DOHH2 (cell line): ENCODE results near the gene STK32C.

Experiments
- H3F3A ChIP-seq: fragments of 200-600 bp; sonication (generic), shearing (Covaris generic); 2 replicates; pipeline ENCODE4 v1.6.0; 2016; ENCODE audit warnings: antibody characterized with exemption, mild to moderate bottlenecking; ENCODE audit not compliant: control insufficient read depth, insufficient read depth
- H3K27ac ChIP-seq: fragments of 200-600 bp; sonication (generic); 2 replicates; pipeline ENCODE4 v1.5.1; 2014; ENCODE audit warnings: low read depth, mild to moderate bottlenecking, low read length, moderate library complexity
- H3K27me3 ChIP-seq: fragments of 200-600 bp; sonication (generic); 2 replicates; pipeline ENCODE4 v1.6.1; 2014; ENCODE audit warnings: mild to moderate bottlenecking, low read length, mixed read lengths; ENCODE audit not compliant: control insufficient read depth
- H3K36me3 ChIP-seq: fragments of 200-600 bp; sonication (generic); 2 replicates; pipeline ENCODE4 v1.6.1; 2014; ENCODE audit warnings: mild to moderate bottlenecking, low read length, moderate library complexity, mixed read lengths; ENCODE audit not compliant: control insufficient read depth
- H3K4me1 ChIP-seq: fragments of 200-600 bp; sonication (generic); 2 replicates; pipeline ENCODE4 v1.6.1; 2014; ENCODE audit warnings: mild to moderate bottlenecking, low read length, mixed read lengths; ENCODE audit not compliant: control insufficient read depth
- H3K4me2 ChIP-seq: fragments of 200-600 bp; sonication (generic); 2 replicates; pipeline ENCODE4 v1.6.0; 2014; ENCODE audit warnings: mild to moderate bottlenecking, low read length, moderate library complexity
- H3K4me3 ChIP-seq: fragments of 200-600 bp; sonication (generic); 2 replicates; pipeline ENCODE4 v1.5.1; 2014; ENCODE audit warnings: mild to moderate bottlenecking, low read length, mixed read lengths
- H3K79me2 ChIP-seq: fragments of 200-600 bp; sonication (generic); 2 replicates; pipeline ENCODE4 v1.6.1; 2014; ENCODE audit warnings: mild to moderate bottlenecking, low read length, mixed read lengths; ENCODE audit not compliant: control insufficient read depth
- H3K9me2 ChIP-seq: fragments of 200-600 bp; sonication (generic); replicated peaks from 2 replicates; pipeline ENCODE4 v1.6.1; 2014; ENCODE audit warnings: mild to moderate bottlenecking, low read length, mixed read lengths; ENCODE audit not compliant: control insufficient read depth
- H3K9me3 ChIP-seq: fragments of 200-600 bp; sonication (generic); 2 replicates; pipeline ENCODE4 v1.6.1; 2014; ENCODE audit warnings: antibody characterized with exemption, low read length, mixed read lengths; ENCODE audit not compliant: control insufficient read depth, insufficient read depth
- H4K20me1 ChIP-seq: fragments of 200-600 bp; sonication (generic); 2 replicates; pipeline ENCODE4 v1.6.0; 2014; ENCODE audit warnings: low read depth, mild to moderate bottlenecking, antibody characterized with exemption, low read length, moderate library complexity; ENCODE audit not compliant: control insufficient read depth, insufficient read depth
- EZH2phosphoT487 ChIP-seq: fragments of 200-600 bp; sonication (generic); IDR thresholded peaks from 2 replicates; pipeline ENCODE4 v1.6.1; 2017; ENCODE audit warnings: borderline replicate concordance, mild to moderate bottlenecking, antibody characterized with exemption, low read length, moderate library complexity, mixed read lengths
- TF ChIP-seq, protein P1 (sequence below): fragments of 200-600 bp; sonication (generic); IDR thresholded peaks from one replicate; pipeline ENCODE4 v1.5.1; 2014; ENCODE audit warnings: antibody characterized with exemption, mild to moderate bottlenecking, low read depth, low read length; ENCODE audit not compliant: poor library complexity, severe bottlenecking

STK32C gene

GRCh38 chr10:132309879-132310591 lies 2.3 kb upstream of the STK32C start:
- H3K27ac ChIP-seq = no peak overlapping the region
- no peaks in the 10 kb centered on the region for H3K36me3 ChIP-seq
- H3K4me2 ChIP-seq = no peak overlapping the region
- no peaks in the 10 kb centered on the region for H3K9me3 ChIP-seq
- no peaks in the 10 kb centered on the region for H3K9me2 ChIP-seq
- H3F3A ChIP-seq = no peaks in the 10 kb centered on the region
- no peaks in the 10 kb centered on the region for H3K4me1 ChIP-seq
- TF ChIP-seq, protein P1, sequence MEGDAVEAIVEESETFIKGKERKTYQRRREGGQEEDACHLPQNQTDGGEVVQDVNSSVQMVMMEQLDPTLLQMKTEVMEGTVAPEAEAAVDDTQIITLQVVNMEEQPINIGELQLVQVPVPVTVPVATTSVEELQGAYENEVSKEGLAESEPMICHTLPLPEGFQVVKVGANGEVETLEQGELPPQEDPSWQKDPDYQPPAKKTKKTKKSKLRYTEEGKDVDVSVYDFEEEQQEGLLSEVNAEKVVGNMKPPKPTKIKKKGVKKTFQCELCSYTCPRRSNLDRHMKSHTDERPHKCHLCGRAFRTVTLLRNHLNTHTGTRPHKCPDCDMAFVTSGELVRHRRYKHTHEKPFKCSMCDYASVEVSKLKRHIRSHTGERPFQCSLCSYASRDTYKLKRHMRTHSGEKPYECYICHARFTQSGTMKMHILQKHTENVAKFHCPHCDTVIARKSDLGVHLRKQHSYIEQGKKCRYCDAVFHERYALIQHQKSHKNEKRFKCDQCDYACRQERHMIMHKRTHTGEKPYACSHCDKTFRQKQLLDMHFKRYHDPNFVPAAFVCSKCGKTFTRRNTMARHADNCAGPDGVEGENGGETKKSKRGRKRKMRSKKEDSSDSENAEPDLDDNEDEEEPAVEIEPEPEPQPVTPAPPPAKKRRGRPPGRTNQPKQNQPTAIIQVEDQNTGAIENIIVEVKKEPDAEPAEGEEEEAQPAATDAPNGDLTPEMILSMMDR = no peak
- TF ChIP-seq EZH2phosphoT487 = no peak
- H3K79me2 ChIP-seq = no peaks in the 10 kb centered on the region
- peaks cover 26% of the 10 kb centered on the region for H3K27me3 ChIP-seq
- H4K20me1 ChIP-seq = no peaks in the 10 kb centered on the region
- no peak overlapping the region for H3K4me3 ChIP-seq

GRCh38 chr10:132309471-132309865 lies 1.7 kb upstream of the STK32C start:
- no peaks in the 10 kb centered on the region for H3K4me1 ChIP-seq
- no peak overlapping the region for H3K4me3 ChIP-seq
- no peaks in the 10 kb centered on the region for H3K79me2 ChIP-seq
- peaks cover 26% of the 10 kb centered on the region for H3K27me3 ChIP-seq
- no peak overlapping the region for H3K4me2 ChIP-seq
- no peaks in the 10 kb centered on the region for H3K9me2 ChIP-seq
- H4K20me1 ChIP-seq = no peaks in the 10 kb centered on the region
- no peaks in the 10 kb centered on the region for H3K36me3 ChIP-seq
- no peaks in the 10 kb centered on the region for H3K9me3 ChIP-seq
- TF ChIP-seq, protein P1 = no peak
- no peak for TF ChIP-seq EZH2phosphoT487
- H3K27ac ChIP-seq = no peak overlapping the region
- no peaks in the 10 kb centered on the region for H3F3A ChIP-seq

GRCh38 chr10:132308587-132309470 lies 1.1 kb upstream of the STK32C start:
- no peak overlapping the region for H3K27ac ChIP-seq
- H3K4me2 ChIP-seq = peak overlapping the region; percentile 45
- H3K9me2 ChIP-seq = no peaks in the 10 kb centered on the region
- no peak overlapping the region; the same call in 1 of the 2 replicates for H3K4me3 ChIP-seq
- H3K79me2 ChIP-seq = no peaks in the 10 kb centered on the region
- TF ChIP-seq, protein P1 = no peak
- TF ChIP-seq EZH2phosphoT487 = no peak
- no peaks in the 10 kb centered on the region for H3K4me1 ChIP-seq
- H3K9me3 ChIP-seq = no peaks in the 10 kb centered on the region
- H3K27me3 ChIP-seq = peaks cover 26% of the 10 kb centered on the region
- H3F3A ChIP-seq = no peaks in the 10 kb centered on the region
- no peaks in the 10 kb centered on the region for H3K36me3 ChIP-seq
- H4K20me1 ChIP-seq = no peaks in the 10 kb centered on the region
